Measurements from ENCODE around the gene DNAH17.

DNAH17 gene

DNA sequence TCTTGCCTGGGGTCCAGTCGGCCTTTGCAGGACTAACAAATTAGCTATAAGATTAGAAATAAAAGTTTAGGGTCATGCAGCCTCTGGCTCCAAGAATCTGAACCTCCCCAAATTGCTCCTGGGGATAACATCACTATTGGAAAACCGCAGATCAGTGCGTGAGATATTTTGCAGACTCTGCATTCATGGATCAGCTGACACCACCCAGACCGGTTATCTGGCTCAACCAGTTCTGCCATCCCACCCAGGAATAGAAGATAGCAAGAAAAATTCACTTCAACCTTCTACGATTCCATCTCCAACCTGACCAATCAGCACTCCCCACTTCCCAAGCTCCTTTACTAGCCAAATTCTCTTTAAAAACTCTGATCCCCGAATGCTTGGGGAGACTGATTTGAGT is 203.0 kb downstream of the DNAH17 start:
- DNase-seq (ENCODE audit: low spot score), result no peak
- no peak for FAIRE-seq

Measured in RCC 7860 (cell line).